ENCODE measurements around the gene GATAD1.
A peak's percentile ranks its signal among the peaks of the same experiment; 100 is the strongest.
"Not testable (repeated sequence)": the region's sequence is repeated elsewhere in the genome, so short reads cannot be mapped to it uniquely, and the experiment has no call there.

The GATAD1 gene

GRCh38 chr7:92437956-92438491, 9.3 kb upstream of the GATAD1 start:
- DNase-seq: no peak

- not testable (repeated sequence) for DNase-seq
These were observed 4.6 kb upstream of the GATAD1 start for GRCh38 chr7:92442720-92443119.

- peak; percentile 80 for DNase-seq
These were observed 375 bp upstream of the GATAD1 start for GRCh38 chr7:92446869-92447344.

GRCh38 chr7:92448205-92448747, 994 bp downstream of the GATAD1 start:
- peak; percentile 33 for DNase-seq

- no peak for DNase-seq
These were observed 4.4 kb downstream of the GATAD1 start for GRCh38 chr7:92451645-92452044.

- DNase-seq: no peak
These were observed 9.0 kb downstream of the GATAD1 start for GRCh38 chr7:92456236-92456635.

GRCh38 chr7:92460109-92460508, 12.8 kb downstream of the GATAD1 start:
- DNase-seq: no peak

- no peak for DNase-seq
These were observed 13.2 kb downstream of the GATAD1 start for GRCh38 chr7:92460510-92460909.

- peak; percentile 40 for DNase-seq
These were observed 14.0 kb downstream of the GATAD1 start for GRCh38 chr7:92461027-92462003.

- DNase-seq: no peak
These were observed 15.3 kb downstream of the GATAD1 start for GRCh38 chr7:92462560-92462959.

GRCh38 chr7:92464515-92464914, 17.2 kb downstream of the GATAD1 start:
- DNase-seq: no peak

GRCh38 chr7:92466682-92467081, 19.4 kb downstream of the GATAD1 start:
- DNase-seq: no peak

GRCh38 chr7:92468589-92468988, 21.3 kb downstream of the GATAD1 start:
- not testable (repeated sequence) for DNase-seq

- not testable (repeated sequence) for DNase-seq
These were observed 26.7 kb downstream of the GATAD1 start for GRCh38 chr7:92473989-92474388.

- DNase-seq: not testable (repeated sequence)
These were observed 28.0 kb downstream of the GATAD1 start for GRCh38 chr7:92475261-92475770.

GRCh38 chr7:92475851-92476590, 28.7 kb downstream of the GATAD1 start:
- DNase-seq: not testable (repeated sequence)

- DNase-seq: not testable (repeated sequence)
These were observed 30.4 kb downstream of the GATAD1 start, which contains the start of gene ERVW-1 for GRCh38 chr7:92477681-92478080. Gene ERVW-1 (minus strand): TSS chr7:92477946. CDS start chr7:92470381, 7,565 bp downstream.

- no peak for DNase-seq
These were observed 30.8 kb downstream of the GATAD1 start for GRCh38 chr7:92478095-92478494.

GRCh38 chr7:92478711-92479110, 31.4 kb downstream of the GATAD1 start:
- no peak for DNase-seq

- not testable (repeated sequence) for DNase-seq
These were observed 31.9 kb downstream of the GATAD1 start for GRCh38 chr7:92479146-92479545.

GRCh38 chr7:92483624-92484023, 36.3 kb downstream of the GATAD1 start:
- DNase-seq: not testable (repeated sequence)

GRCh38 chr7:92484226-92484625, 36.9 kb downstream of the GATAD1 start:
- DNase-seq: not testable (repeated sequence)
